Left lung (tissue), 10 donors: Measurements from ENCODE around the gene FOSB. TPM values are rescaled to one million over a fixed set of nuclear protein-coding genes. Genes with fewer than 3 reads are reported as not detected.
A peak's percentile ranks its signal among the peaks of the same experiment; 100 is the strongest.

Source experiments
- ATAC-seq: fragments of 200-7000 bp; cut with Tn5 transposase; one replicate; pipeline ENCODE4 v1.9.1; 2020; ENCODE audit warnings: moderate library complexity
- DNase-seq, 4 donors: peaks; one replicate each; pipeline ENCODE4 v3.0.0-alpha.2; 2013 to 2020
- H3K27ac ChIP-seq, 2 donors: fragments of 200-600 bp; sonication (generic) in 1 of 2; one replicate each; pipeline versions ENCODE4 v1.5.0 to v1.8.0; 2020 to 2021
- H3K27me3 ChIP-seq, 2 donors: fragments of 200-600 bp; sonication (generic) in 1 of 2; one replicate each; pipeline versions ENCODE4 v1.5.0 to v1.8.0; 2020 to 2021
- H3K36me3 ChIP-seq, 2 donors: fragments of 200-600 bp; sonication (generic) in 1 of 2; one replicate each; pipeline versions ENCODE4 v1.5.0 to v1.8.0; 2020 to 2021
- H3K4me1 ChIP-seq, 2 donors: fragments of 200-600 bp; one replicate each; pipeline ENCODE4 v1.8.0; 2021
- H3K4me3 ChIP-seq, 2 donors: fragments of 200-600 bp; sonication (generic) in 1 of 2; one replicate each; pipeline versions ENCODE4 v1.5.0 to v1.8.0; 2020 to 2021; ENCODE audit warnings: mild to moderate bottlenecking in 1 of 2
- H3K9me3 ChIP-seq, 2 donors: fragments of 200-600 bp; sonication (generic) in 1 of 2; one replicate each; pipeline versions ENCODE4 v1.5.0 to v1.8.0; 2020 to 2021
- CTCF ChIP-seq, 2 donors: fragments of 200-600 bp; sonication (generic) in 1 of 2; IDR thresholded peaks; one replicate each; pipeline versions ENCODE4 v1.5.0 to v1.8.0; 2021; ENCODE audit warnings: antibody characterized with exemption in 2 of 2
- intact Hi-C, 2 donors: fragments of 100-400 bp; cut with DNase I; formaldehyde crosslinking; loops; one replicate each; pipeline versions ENCODE4 v1.11.2 to v1.14.2; 2022
- microRNA-seq, 2 donors: library from miRNA; unstranded; fragments of <30 nt; microRNA quantifications; one replicate each; pipeline ENCODE4, GENCODE V29; 2019
- polyA plus RNA-seq, 6 donors: library from polyadenylated mRNA; unstranded; fragments of 120-200 nt; gene quantifications; one replicate each; pipeline ENCODE4 v1.2.1, GENCODE V29; 2013; ENCODE audit not compliant: insufficient read length in 6 of 6
- total RNA-seq, 2 donors: library from RNA; stranded (reverse); fragmentation: NEBNext Ultra II Directional; extraction: Animal tissue kit (Norgen Biotek cat#: 25700); gene quantifications; one replicate each; pipeline ENCODE4 v1.2.1, GENCODE V29; 2021
- donor health status: DM: no; HTN: yes; CAD: no.
- donor health status: DM: no; HTN: no; CAD: no.

Gene FOSB
- total and polyA plus RNA-seq, 8 donors, result 5.7 to 766 (median 126) TPM

DNA sequence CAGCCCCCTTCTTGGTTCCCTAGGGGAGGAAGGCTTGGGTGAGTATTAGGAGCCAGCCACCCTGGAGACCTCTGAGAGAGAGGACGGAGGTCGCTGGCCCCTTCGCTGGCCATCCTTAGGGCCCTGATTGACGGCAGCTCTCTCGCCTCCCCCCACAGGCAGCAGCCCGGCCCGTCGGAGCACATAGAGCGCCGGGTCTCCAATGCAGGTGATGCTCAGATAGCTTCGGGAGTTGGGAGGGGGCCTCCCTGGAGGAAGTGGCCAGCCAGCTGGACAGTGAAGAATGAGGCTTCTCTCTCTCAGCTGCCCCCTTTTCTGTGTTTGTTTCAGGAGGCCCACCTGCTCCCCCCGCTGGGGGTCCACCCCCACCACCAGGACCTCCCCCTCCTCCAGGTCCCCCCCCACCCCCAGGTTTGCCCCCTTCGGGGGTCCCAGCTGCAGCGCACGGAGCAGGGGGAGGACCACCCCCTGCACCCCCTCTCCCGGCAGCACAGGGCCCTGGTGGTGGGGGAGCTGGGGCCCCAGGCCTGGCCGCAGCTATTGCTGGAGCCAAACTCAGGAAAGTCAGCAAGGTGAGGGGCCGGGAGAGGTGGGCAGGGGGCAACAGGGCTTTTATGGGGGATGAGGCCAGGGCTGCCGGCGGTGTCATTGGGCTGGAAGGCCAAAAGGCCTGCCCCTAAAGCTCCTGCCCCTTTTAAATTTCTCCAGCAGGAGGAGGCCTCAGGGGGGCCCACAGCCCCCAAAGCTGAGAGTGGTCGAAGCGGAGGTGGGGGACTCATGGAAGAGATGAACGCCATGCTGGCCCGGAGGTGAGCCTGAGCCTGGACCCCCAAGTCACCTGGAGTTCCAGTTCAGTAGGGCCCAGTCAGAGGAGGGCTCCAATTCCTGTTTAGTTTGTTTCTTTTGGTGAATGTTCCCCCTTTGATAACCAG lies 54.5 kb downstream of the FOSB start:
- no peak for TF ChIP-seq CTCF (IDR thresholded peaks at IDR 0.05)
- Histone ChIP-seq H3K4me3 (no peak overlapping the region), H3K9me3 (no peaks in the 10 kb centered on the region), H3K36me3 (peaks cover 0 to 100% of the 10 kb centered on the region in 2 donors), H3K27me3 (no peaks in the 10 kb centered on the region), H3K4me1 (peaks cover 0 to 69% of the 10 kb centered on the region in 2 donors), H3K27ac (peak overlapping the region in 1 of 2 donors; percentile 53)
- intact Hi-C loops, result loop anchor here in 1 of 2 donors (5.0 kb wide), 1 partner anchor 120 kb away; no protein-coding TSS in a partner anchor
- ATAC-seq (no peak), DNase-seq (peak in 1 of 4 donors; percentile 76)

GRCh38 chr19:45523642-45524256 lies 56.0 kb downstream of the FOSB start:
- ATAC-seq, result peak; percentile 95
- DNase-seq, result peak; percentile 74 to 89 (median 80)
- TF ChIP-seq CTCF (IDR thresholded peaks at IDR 0.05), result peak; percentile 81 to 87
- Histone ChIP-seq H3K27ac (peak overlapping the region in 1 of 2 donors; percentile 53), H3K4me1 (peaks cover 2 to 77% of the 10 kb centered on the region in 2 donors), H3K27me3 (no peaks in the 10 kb centered on the region), H3K36me3 (peaks cover 0 to 98% of the 10 kb centered on the region in 2 donors), H3K4me3 (no peak overlapping the region), H3K9me3 (no peaks in the 10 kb centered on the region)
- intact Hi-C loops, result loop anchor here in 1 of 2 donors (5.0 kb wide), 1 partner anchor 119 kb away; no protein-coding TSS in a partner anchor

DNA sequence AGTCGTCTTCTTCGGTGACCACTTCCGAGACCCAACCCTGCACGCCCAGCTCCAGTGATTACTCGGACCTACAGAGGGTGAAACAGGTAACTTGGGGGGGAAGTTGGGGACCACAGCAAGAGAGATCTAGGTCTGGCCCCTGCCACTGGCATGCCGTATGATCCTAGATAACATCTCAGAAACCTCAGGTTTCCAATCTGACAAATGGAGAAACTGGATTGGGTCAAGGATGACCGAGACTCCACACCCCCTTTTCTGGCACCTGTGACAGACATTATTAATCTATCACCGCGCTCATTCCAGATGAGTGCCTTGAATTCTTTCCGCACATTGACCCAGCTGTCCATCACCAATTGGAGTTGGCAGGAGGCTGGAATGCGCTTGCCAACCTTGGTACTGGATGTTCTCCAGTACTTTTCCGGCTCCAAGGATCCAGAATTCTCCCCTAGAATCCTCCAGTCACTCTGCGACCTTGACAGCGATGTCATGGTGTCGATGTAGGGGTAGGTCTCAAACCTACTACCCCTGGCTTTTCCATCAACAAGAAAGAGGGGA lies 56.9 kb downstream of the FOSB start:
- ATAC-seq, result no peak
- Histone ChIP-seq H3K4me1 (peaks cover 2 to 86% of the 10 kb centered on the region in 2 donors), H3K27me3 (peaks cover 0 to 9% of the 10 kb centered on the region in 2 donors), H3K36me3 (peaks cover 0 to 97% of the 10 kb centered on the region in 2 donors), H3K9me3 (no peaks in the 10 kb centered on the region), H3K27ac (no peak overlapping the region), H3K4me3 (no peak overlapping the region)
- intact Hi-C loops, result loop anchor here in 1 of 2 donors (5.0 kb wide), 1 partner anchor 118 kb away; no protein-coding TSS in a partner anchor
- no peak for DNase-seq
- no peak for TF ChIP-seq CTCF (IDR thresholded peaks at IDR 0.05)

Small RNAs within 50 kb of the gene (microRNA-seq; reads per million reads assigned to microRNA genes)
- gene MIR6088, result 0 reads per million in 2 donors

Other genes with a start within 250 kb of the FOSB start
- gene EXOC3L2, start 222.6 kb upstream of the FOSB start, total RNA-seq, result 1 to 10 TPM; 3.2 to 3.3 TPM
- 1 to 10 TPM in 3 of 6 donors, under 1 TPM in 3; 0.85 to 2.4 (median 1.1) TPM for gene EXOC3L2, start 222.6 kb upstream of the FOSB start, polyA plus RNA-seq
- gene MARK4, start 216.7 kb upstream of the FOSB start, total RNA-seq, result 10 to 100 TPM; 24.6 to 33.7 TPM
- gene MARK4, start 216.7 kb upstream of the FOSB start, polyA plus RNA-seq, result 10 to 100 TPM; 35.6 to 46.4 (median 38.9) TPM
- 1 to 10 TPM; 1.2 to 1.7 TPM for gene CKM, start 145.1 kb upstream of the FOSB start, total RNA-seq
- under 1 TPM; 0.20 to 0.46 (median 0.29) TPM for gene CKM, start 145.1 kb upstream of the FOSB start, polyA plus RNA-seq
- 1 to 10 TPM in 1 of 2 donors, under 1 TPM in 1; 0.73 to 1.9 TPM for gene KLC3, start 127.2 kb upstream of the FOSB start, total RNA-seq
- gene KLC3, start 127.2 kb upstream of the FOSB start, polyA plus RNA-seq, result 1 to 10 TPM in 1 of 6 donors, under 1 TPM in 5; 0.52 to 1.3 (median 0.66) TPM
- 10 to 100 TPM; 21.2 to 23.5 TPM for gene ERCC2, start 97.4 kb upstream of the FOSB start, total RNA-seq
- gene ERCC2, start 97.4 kb upstream of the FOSB start, polyA plus RNA-seq, result 10 to 100 TPM; 29.5 to 36.7 (median 32.9) TPM
- gene PPP1R13L, start 62.9 kb upstream of the FOSB start, total RNA-seq, result 10 to 100 TPM; 30.0 to 51.4 TPM
- 10 to 100 TPM; 12.9 to 18.4 (median 15.9) TPM for gene PPP1R13L, start 62.9 kb upstream of the FOSB start, polyA plus RNA-seq
- 1 to 10 TPM; 4.8 to 6.0 TPM for gene POLR1G, start 61.4 kb upstream of the FOSB start, total RNA-seq
- 1 to 10 TPM; 2.8 to 5.2 (median 4.0) TPM for gene POLR1G, start 61.4 kb upstream of the FOSB start, polyA plus RNA-seq
- 10 to 100 TPM; 56.1 to 57.8 TPM for gene ERCC1, start 44.1 kb upstream of the FOSB start, total RNA-seq
- gene ERCC1, start 44.1 kb upstream of the FOSB start, polyA plus RNA-seq, result 100 to 1,000 TPM in 1 of 6 donors, 10 to 100 TPM in 5; 73.5 to 108 (median 91.4) TPM
- 10 to 100 TPM in 1 of 2 donors, 1 to 10 TPM in 1; 9.4 to 16.7 TPM for gene RTN2, start 29.1 kb downstream of the FOSB start, total RNA-seq
- gene RTN2, start 29.1 kb downstream of the FOSB start, polyA plus RNA-seq, result 10 to 100 TPM in 4 of 6 donors, 1 to 10 TPM in 2; 6.6 to 17.9 (median 13.5) TPM
- gene PPM1N, start 30.4 kb downstream of the FOSB start, total RNA-seq, result 1 to 10 TPM in 1 of 2 donors, under 1 TPM in 1; 0.47 to 2.1 TPM
- under 1 TPM; 0.17 to 0.60 (median 0.29) TPM for gene PPM1N, start 30.4 kb downstream of the FOSB start, polyA plus RNA-seq
- 100 to 1,000 TPM; 109 to 220 TPM for gene VASP, start 39.5 kb downstream of the FOSB start, total RNA-seq
- 10 to 100 TPM; 49.5 to 62.2 (median 54.6) TPM for gene VASP, start 39.5 kb downstream of the FOSB start, polyA plus RNA-seq
- 10 to 100 TPM; 14.9 to 17.9 TPM for gene OPA3, start 116.8 kb downstream of the FOSB start, total RNA-seq
- gene OPA3, start 116.8 kb downstream of the FOSB start, polyA plus RNA-seq, result 1 to 10 TPM; 4.8 to 9.4 (median 7.0) TPM
- gene GPR4, start 134.2 kb downstream of the FOSB start, total RNA-seq, result 1 to 10 TPM; 4.5 to 9.5 TPM
- gene GPR4, start 134.2 kb downstream of the FOSB start, polyA plus RNA-seq, result 1 to 10 TPM; 2.4 to 5.6 (median 4.0) TPM
- 10 to 100 TPM; 54.2 to 76.4 TPM for gene EML2, start 171.4 kb downstream of the FOSB start, total RNA-seq
- 10 to 100 TPM; 21.8 to 31.7 (median 27.2) TPM for gene EML2, start 171.4 kb downstream of the FOSB start, polyA plus RNA-seq
- 1 to 10 TPM; 5.4 to 5.7 TPM for gene GIPR, start 200.2 kb downstream of the FOSB start, total RNA-seq
- 1 to 10 TPM; 2.8 to 9.7 (median 4.9) TPM for gene GIPR, start 200.2 kb downstream of the FOSB start, polyA plus RNA-seq
- gene SNRPD2, start 224.0 kb downstream of the FOSB start, total RNA-seq, result 100 to 1,000 TPM; 276 to 306 TPM
- gene SNRPD2, start 224.0 kb downstream of the FOSB start, polyA plus RNA-seq, result 100 to 1,000 TPM; 311 to 392 (median 345) TPM
- 1 to 10 TPM; 7.7 to 8.7 TPM for gene QPCTL, start 224.7 kb downstream of the FOSB start, total RNA-seq
- 10 to 100 TPM in 3 of 6 donors, 1 to 10 TPM in 3; 7.8 to 13.3 (median 10.2) TPM for gene QPCTL, start 224.7 kb downstream of the FOSB start, polyA plus RNA-seq